Mesendoderm (in vitro differentiated cells): ENCODE data around the gene CUL4A.

Experiments used
- DNase-seq: peaks from one replicate; pipeline ENCODE4 v3.0.0; 2013
- H2AK5ac ChIP-seq: 2 replicates; pipeline ENCODE4 v1.6.1; 2013; ENCODE audit warnings: low read length, inconsistent platforms
- H2BK120ac ChIP-seq: 2 replicates; pipeline ENCODE4 v1.6.1; 2013; ENCODE audit warnings: low read depth, mild to moderate bottlenecking, low read length, moderate library complexity, mixed read lengths
- H2BK15ac ChIP-seq: replicated peaks from 2 replicates; pipeline ENCODE4 v1.6.1; 2013; ENCODE audit warnings: low read depth, mild to moderate bottlenecking, moderate library complexity
- H2BK5ac ChIP-seq: 2 replicates; pipeline ENCODE4 v1.6.1; 2013; ENCODE audit warnings: low read length, inconsistent platforms
- H3K18ac ChIP-seq: 2 replicates; pipeline ENCODE4 v1.6.1; 2013; ENCODE audit warnings: mild to moderate bottlenecking, low read length, mixed read lengths
- H3K23ac ChIP-seq: one replicate; pipeline ENCODE4 v1.6.1; 2013; ENCODE audit warnings: low read length
- H3K27ac ChIP-seq: 2 replicates; pipeline ENCODE4 v1.5.1; 2013; ENCODE audit warnings: low read depth, mild to moderate bottlenecking, inconsistent platforms, low read length, moderate library complexity
- H3K27me3 ChIP-seq: 2 replicates; pipeline ENCODE4 v1.6.1; 2013; ENCODE audit warnings: low read length, control low read depth, mild to moderate bottlenecking, inconsistent platforms; ENCODE audit not compliant: insufficient read depth, poor library complexity
- H3K36me3 ChIP-seq: 2 replicates; pipeline ENCODE4 v1.6.1; 2013; ENCODE audit warnings: low read length, inconsistent platforms; ENCODE audit not compliant: control insufficient read depth, insufficient read depth
- H3K4ac ChIP-seq: one replicate; pipeline ENCODE4 v1.6.1; 2013; ENCODE audit warnings: low read depth, mild to moderate bottlenecking, low read length, moderate library complexity
- H3K4me1 ChIP-seq: 2 replicates; pipeline ENCODE4 v1.6.1; 2013; ENCODE audit warnings: low read depth, low read length, inconsistent platforms; ENCODE audit not compliant: control insufficient read depth
- H3K4me2 ChIP-seq: 2 replicates; pipeline ENCODE4 v1.6.1; 2013; ENCODE audit warnings: low read length
- H3K4me3 ChIP-seq: 2 replicates; pipeline ENCODE4 v1.5.1; 2013; ENCODE audit warnings: mild to moderate bottlenecking, low read length
- H3K56ac ChIP-seq: one replicate; pipeline ENCODE4 v1.6.1; 2013; ENCODE audit warnings: low read length
- H3K79me1 ChIP-seq: 2 replicates; pipeline ENCODE4 v1.6.1; 2013; ENCODE audit warnings: low read length, inconsistent platforms
- H3K79me2 ChIP-seq: 2 replicates; pipeline ENCODE4 v1.6.1; 2013; ENCODE audit warnings: mild to moderate bottlenecking, low read length; ENCODE audit not compliant: control insufficient read depth, insufficient read depth
- H3K9ac ChIP-seq: 2 replicates; pipeline ENCODE4 v1.6.1; 2013; ENCODE audit warnings: low read length, inconsistent platforms
- H4K5ac ChIP-seq: one replicate; pipeline ENCODE4 v1.6.1; 2013; ENCODE audit warnings: low read length
- H4K8ac ChIP-seq: one replicate; pipeline ENCODE4 v1.6.1; 2013; ENCODE audit warnings: low read depth, mild to moderate bottlenecking, control low read depth, low read length, moderate library complexity
- WGBS: extraction: QIAGEN DNeasy Blood & Tissue Kit; methylation state at CpG from one replicate; pipeline ENCODE4 v1.1.7; 2013; ENCODE audit warnings: low lambda C conversion rate, missing lambda C conversion rate; ENCODE audit not compliant: insufficient coverage; ENCODE audit errors: extremely low coverage; 5-methylcytosine and 5-hydroxymethylcytosine counted together

CUL4A gene

DNA sequence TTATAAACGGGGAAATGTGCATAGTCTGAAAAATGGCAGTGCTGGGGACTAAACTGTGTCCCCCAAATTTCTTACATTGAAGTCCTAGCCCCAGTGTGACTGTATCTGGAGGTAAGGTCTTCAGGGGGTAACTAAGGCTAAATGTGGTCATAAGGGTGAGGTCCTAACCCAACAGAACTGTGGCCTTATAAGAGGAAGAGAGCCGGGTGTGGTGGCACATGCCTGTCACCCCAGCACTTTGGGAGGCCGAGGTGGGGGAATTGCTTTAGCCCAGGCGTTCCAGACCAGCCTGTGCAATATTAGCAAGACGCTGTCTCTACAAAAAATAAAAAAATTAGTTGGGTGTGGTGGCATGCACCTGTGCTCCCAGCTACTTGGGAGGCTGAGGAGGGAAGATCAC lies 33.1 kb upstream of the CUL4A start:
- Histone ChIP-seq H3K9ac (no peak overlapping the region), H2BK120ac (no peak overlapping the region), H4K8ac (no peak overlapping the region), H3K79me2 (no peaks in the 10 kb centered on the region), H2BK15ac (no peak overlapping the region), H3K56ac (no peak overlapping the region), H3K18ac (no peak overlapping the region), H2AK5ac (no peak overlapping the region), H3K23ac (no peak overlapping the region), H3K79me1 (no peaks in the 10 kb centered on the region), H4K5ac (no peak overlapping the region), H3K36me3 (peaks cover 9% of the 10 kb centered on the region), H3K4me2 (no peak overlapping the region), H3K27ac (no peak overlapping the region), H3K4me1 (no peaks in the 10 kb centered on the region), H3K4me3 (no peak overlapping the region), H3K4ac (no peak overlapping the region), H3K27me3 (no peaks in the 10 kb centered on the region), H2BK5ac (no peak overlapping the region)
- WGBS: no CpG with 5 or more reads among the region's 5 CpGs
- no peak for DNase-seq

DNA sequence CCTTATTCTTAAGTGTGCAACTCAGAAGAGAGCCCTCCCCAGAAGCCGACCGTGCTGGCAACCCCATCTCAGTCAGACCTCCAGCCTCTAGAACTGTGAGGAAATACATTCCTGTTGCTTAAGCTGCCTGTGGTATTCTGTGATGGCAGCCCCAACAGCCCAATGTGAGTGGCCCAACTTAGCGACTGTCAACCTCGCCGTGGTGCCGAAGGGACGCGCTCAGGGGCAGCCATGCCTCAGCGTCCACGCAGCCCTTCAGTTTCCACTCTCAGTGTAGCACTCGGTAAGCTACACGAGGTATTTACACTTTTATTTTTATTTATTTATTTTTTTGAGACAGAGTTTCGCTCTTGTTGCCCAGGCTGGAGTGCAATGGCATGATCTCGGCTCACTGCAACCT lies 32.6 kb upstream of the CUL4A start:
- Histone ChIP-seq H3K4me3 (no peak overlapping the region), H3K4ac (no peak overlapping the region), H3K79me2 (no peaks in the 10 kb centered on the region), H3K4me1 (no peaks in the 10 kb centered on the region), H3K18ac (no peak overlapping the region), H3K4me2 (no peak overlapping the region), H3K27ac (no peak overlapping the region), H3K36me3 (peaks cover 7% of the 10 kb centered on the region), H2BK15ac (no peak overlapping the region), H3K79me1 (no peaks in the 10 kb centered on the region), H3K27me3 (no peaks in the 10 kb centered on the region), H4K5ac (no peak overlapping the region), H3K56ac (no peak overlapping the region), H2BK120ac (no peak overlapping the region), H2AK5ac (no peak overlapping the region), H4K8ac (no peak overlapping the region), H2BK5ac (no peak overlapping the region), H3K9ac (no peak overlapping the region), H3K23ac (no peak overlapping the region)
- no CpG with 5 or more reads among the region's 14 CpGs for WGBS
- DNase-seq: no peak

DNA sequence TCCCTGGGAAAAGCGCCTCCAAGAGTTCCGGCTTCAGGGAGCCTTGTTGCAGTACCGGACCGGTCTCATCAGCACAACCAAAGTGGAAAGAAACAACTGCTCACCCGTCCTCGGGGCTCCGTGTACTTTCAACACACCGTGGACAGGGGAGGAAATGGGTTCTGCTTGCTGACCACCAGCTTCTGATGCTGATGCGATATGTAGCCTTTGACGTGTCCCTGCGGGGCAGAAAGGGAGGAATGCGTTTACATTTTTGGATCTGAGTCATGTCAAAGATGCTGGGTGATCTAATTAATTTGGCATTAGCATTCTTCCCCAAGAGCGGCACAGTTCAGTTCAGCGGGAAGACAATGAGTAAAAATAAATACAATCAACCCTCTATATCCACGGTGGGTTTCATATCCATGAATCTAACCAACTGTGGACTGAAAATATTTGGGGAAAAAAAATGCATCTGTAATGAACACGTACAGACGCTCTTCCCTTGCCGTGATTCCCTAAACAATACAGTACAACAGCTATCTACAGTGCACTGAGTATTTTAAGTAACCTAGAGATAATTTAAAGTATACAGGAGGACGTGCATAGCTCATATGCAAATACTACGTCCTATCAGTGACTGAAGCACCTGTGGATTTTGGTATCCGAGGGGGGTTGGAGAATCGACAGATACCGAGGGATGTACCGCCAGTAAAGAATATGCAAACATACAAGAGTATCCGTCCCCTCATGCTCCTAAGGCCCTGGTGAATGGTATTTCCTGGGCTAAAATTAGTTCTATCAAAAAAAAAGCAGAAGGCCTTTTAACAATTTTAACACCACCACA lies 31.1 kb upstream of the CUL4A start:
- peak; percentile 56 for DNase-seq
- Histone ChIP-seq H2AK5ac (no peak overlapping the region), H3K79me2 (no peaks in the 10 kb centered on the region), H3K4me3 (no peak overlapping the region), H3K79me1 (no peaks in the 10 kb centered on the region), H2BK5ac (no peak overlapping the region), H3K27ac (peak overlapping the region; percentile 79), H3K27me3 (no peaks in the 10 kb centered on the region), H3K23ac (no peak overlapping the region), H4K5ac (no peak overlapping the region), H3K4ac (no peak overlapping the region), H3K56ac (no peak overlapping the region), H2BK120ac (no peak overlapping the region), H2BK15ac (no peak overlapping the region), H4K8ac (no peak overlapping the region), H3K36me3 (peaks cover 8% of the 10 kb centered on the region), H3K9ac (no peak overlapping the region), H3K18ac (no peak overlapping the region), H3K4me1 (no peaks in the 10 kb centered on the region), H3K4me2 (no peak overlapping the region)
- no CpG with 5 or more reads among the region's 25 CpGs for WGBS

DNA sequence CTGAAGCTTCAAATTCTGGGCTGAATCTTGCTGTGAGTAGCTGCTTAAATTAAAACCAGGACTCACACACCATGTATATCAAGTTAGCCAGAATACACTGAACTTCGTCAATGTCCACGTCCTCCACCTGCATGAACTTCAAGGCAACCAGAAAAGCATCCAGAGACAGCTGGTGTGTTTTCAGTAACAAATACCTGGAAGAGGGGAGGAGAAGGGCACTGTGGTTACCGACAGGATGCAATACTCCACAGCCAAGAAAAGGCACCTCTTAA lies 30.6 kb upstream of the CUL4A start:
- Histone ChIP-seq H3K23ac (no peak overlapping the region), H4K8ac (no peak overlapping the region), H3K36me3 (peaks cover 8% of the 10 kb centered on the region), H3K4me1 (no peaks in the 10 kb centered on the region), H2BK120ac (no peak overlapping the region), H3K4me2 (no peak overlapping the region), H3K9ac (no peak overlapping the region), H3K79me2 (no peaks in the 10 kb centered on the region), H2AK5ac (no peak overlapping the region), H3K27ac (peak overlapping the region; percentile 79), H3K79me1 (no peaks in the 10 kb centered on the region), H3K4me3 (no peak overlapping the region), H3K18ac (no peak overlapping the region), H3K56ac (no peak overlapping the region), H3K4ac (no peak overlapping the region), H2BK15ac (no peak overlapping the region), H4K5ac (no peak overlapping the region), H2BK5ac (no peak overlapping the region), H3K27me3 (no peaks in the 10 kb centered on the region)
- WGBS: no CpG with 5 or more reads among the region's 3 CpGs
- no peak for DNase-seq

DNA sequence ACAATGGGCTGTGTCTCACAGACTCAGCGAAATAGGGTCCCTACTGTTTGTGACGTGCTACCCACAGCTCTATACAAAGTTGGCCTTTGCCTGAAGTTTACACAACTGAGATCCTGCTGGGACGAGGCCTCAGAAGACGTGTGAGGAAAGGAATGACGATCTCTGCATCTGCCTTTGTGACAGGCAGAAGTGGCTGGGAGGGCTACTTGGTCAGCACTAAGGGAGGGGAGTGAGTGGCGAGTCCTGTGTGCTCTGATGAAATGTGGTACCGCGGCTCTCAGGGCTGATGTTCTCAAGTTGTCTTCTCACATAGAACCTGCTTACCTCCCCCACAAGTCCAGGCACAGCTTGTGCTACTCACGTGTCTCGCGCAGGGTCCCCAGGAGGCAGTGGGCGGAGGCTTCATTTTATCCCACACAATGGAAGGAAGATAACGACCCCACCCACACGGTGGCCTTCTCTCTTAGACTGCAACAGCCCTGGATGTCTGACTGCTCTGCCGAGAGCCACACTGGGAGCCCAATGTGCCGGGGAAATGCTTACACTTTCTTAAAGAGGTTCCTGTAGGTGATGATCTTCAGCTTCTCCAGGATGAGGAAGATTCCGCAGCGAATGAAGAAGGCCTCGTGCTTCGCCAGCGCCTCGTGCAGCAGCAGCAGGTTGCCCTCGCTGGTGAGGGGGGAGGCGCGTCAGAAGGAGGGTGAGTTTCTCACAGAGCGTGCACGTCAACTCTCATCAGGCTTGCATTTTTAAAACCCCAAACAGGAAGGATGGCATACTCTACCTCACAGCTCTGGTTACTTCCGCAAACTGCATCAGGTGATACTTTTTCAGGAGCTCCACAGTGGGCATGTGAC lies 29.8 kb upstream of the CUL4A start:
- H3K27me3 ChIP-seq: no peaks in the 10 kb centered on the region
- DNase-seq: peak; percentile 86
- no peak overlapping the region for H4K5ac ChIP-seq
- H3K4me1 ChIP-seq: no peaks in the 10 kb centered on the region
- H3K18ac ChIP-seq: no peak overlapping the region
- no peaks in the 10 kb centered on the region for H3K79me2 ChIP-seq
- H3K27ac ChIP-seq: peak overlapping the region; percentile 69
- no peak overlapping the region for H3K4me3 ChIP-seq
- H2BK15ac ChIP-seq: no peak overlapping the region
- H3K23ac ChIP-seq: no peak overlapping the region
- H3K4me2 ChIP-seq: no peak overlapping the region
- no peak overlapping the region for H4K8ac ChIP-seq
- no peak overlapping the region for H3K4ac ChIP-seq
- H3K36me3 ChIP-seq: peaks cover 8% of the 10 kb centered on the region
- no peak overlapping the region for H3K9ac ChIP-seq
- no peaks in the 10 kb centered on the region for H3K79me1 ChIP-seq
- no CpG with 5 or more reads among the region's 28 CpGs for WGBS
- H2BK120ac ChIP-seq: no peak overlapping the region
- H3K56ac ChIP-seq: no peak overlapping the region
- H2AK5ac ChIP-seq: no peak overlapping the region
- no peak overlapping the region for H2BK5ac ChIP-seq
